Left ventricle myocardium inferior (tissue), 1 donor: ENCODE measurements around the gene PFKM. TPM values are rescaled to one million over a fixed set of nuclear protein-coding genes. Genes with fewer than 3 reads are reported as not detected.
A peak's percentile ranks its signal among the peaks of the same experiment; 100 is the strongest.
"Not testable (repeated sequence)": the region's sequence is repeated elsewhere in the genome, so short reads cannot be mapped to it uniquely, and the experiment has no call there.

ENCODE experiments used
- DNase-seq: peaks from one replicate; pipeline ENCODE4 v3.0.0-alpha.2; 2020
- H3K27ac ChIP-seq: fragments of 200-600 bp; replicated peaks from 2 replicates; pipeline ENCODE4 v1.8.0; 2021
- H3K27me3 ChIP-seq: fragments of 200-600 bp; 2 replicates; pipeline ENCODE4 v1.8.0; 2021; ENCODE audit warnings: low read depth
- H3K36me3 ChIP-seq: fragments of 200-600 bp; 2 replicates; pipeline ENCODE4 v1.8.0; 2021
- H3K4me1 ChIP-seq: fragments of 200-600 bp; 2 replicates; pipeline ENCODE4 v1.8.0; 2021
- H3K4me3 ChIP-seq: fragments of 200-600 bp; 2 replicates; pipeline ENCODE4 v1.8.0; 2021; ENCODE audit warnings: mild to moderate bottlenecking, moderate library complexity
- H3K9me3 ChIP-seq: fragments of 200-600 bp; replicated peaks from 2 replicates; pipeline ENCODE4 v1.8.0; 2021
- intact Hi-C: fragments of 100-400 bp; cut with micrococcal nuclease; formaldehyde crosslinking; loops from one replicate; pipeline ENCODE4 v1.11.0; 2022
- total RNA-seq: library from RNA; stranded (reverse); fragmentation: NEBNext Ultra II Directional; extraction: Animal tissue kit (Norgen Biotek cat#: 25700); gene quantifications from one replicate; pipeline ENCODE4 v1.2.1, GENCODE V29; 2021
- TF ChIP-seq, protein P1 (sequence below): fragments of 200-600 bp; IDR thresholded peaks from 2 replicates; pipeline ENCODE4 v1.8.0; 2021; ENCODE audit warnings: antibody characterized with exemption, mild to moderate bottlenecking, borderline replicate concordance
- donor health status: DM: no; HTN: yes; CAD: no; lungs with severe emphysema.

PFKM gene
- total RNA-seq, 1 donor from 2014 or later, result 671 TPM

DNA sequence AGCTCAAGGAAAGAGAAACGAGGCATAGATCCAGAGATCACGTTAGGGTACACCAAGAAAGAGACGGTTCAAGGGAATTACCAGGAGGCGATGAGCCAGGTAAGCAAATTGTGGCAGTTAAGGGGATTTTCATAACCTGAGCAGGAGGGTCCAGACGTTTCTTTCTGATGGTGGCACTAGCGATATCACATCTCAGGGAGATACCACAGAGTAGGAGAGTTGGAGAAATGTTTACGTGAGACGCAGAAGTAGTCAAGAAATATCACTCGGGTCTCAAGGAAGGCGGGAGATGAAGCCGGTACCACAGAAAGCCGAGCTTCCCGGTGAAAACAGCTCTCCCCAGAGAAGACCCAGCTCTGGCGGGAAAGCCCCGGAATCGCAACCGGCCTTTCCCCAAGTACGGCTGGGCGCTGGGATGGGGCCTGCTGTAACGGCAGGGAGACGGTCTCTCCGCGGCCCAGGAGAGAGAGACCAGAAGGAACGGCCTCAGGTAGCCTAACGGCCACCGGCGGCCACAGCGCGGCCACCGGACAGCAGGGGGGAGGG is 13.8 kb upstream of the PFKM start:
- no peaks in the 10 kb centered on the region for H3K36me3 ChIP-seq
- H3K27me3 ChIP-seq, result no peaks in the 10 kb centered on the region
- peak overlapping the region; percentile 96 for H3K27ac ChIP-seq
- no peak for DNase-seq
- H3K4me1 ChIP-seq, result peaks cover 33% of the 10 kb centered on the region
- H3K4me3 ChIP-seq, result peak overlapping the region; percentile 94
- no peaks in the 10 kb centered on the region for H3K9me3 ChIP-seq
- intact Hi-C loops, result no loop called here
- TF ChIP-seq, protein P1, sequence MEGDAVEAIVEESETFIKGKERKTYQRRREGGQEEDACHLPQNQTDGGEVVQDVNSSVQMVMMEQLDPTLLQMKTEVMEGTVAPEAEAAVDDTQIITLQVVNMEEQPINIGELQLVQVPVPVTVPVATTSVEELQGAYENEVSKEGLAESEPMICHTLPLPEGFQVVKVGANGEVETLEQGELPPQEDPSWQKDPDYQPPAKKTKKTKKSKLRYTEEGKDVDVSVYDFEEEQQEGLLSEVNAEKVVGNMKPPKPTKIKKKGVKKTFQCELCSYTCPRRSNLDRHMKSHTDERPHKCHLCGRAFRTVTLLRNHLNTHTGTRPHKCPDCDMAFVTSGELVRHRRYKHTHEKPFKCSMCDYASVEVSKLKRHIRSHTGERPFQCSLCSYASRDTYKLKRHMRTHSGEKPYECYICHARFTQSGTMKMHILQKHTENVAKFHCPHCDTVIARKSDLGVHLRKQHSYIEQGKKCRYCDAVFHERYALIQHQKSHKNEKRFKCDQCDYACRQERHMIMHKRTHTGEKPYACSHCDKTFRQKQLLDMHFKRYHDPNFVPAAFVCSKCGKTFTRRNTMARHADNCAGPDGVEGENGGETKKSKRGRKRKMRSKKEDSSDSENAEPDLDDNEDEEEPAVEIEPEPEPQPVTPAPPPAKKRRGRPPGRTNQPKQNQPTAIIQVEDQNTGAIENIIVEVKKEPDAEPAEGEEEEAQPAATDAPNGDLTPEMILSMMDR, result no peak

DNA sequence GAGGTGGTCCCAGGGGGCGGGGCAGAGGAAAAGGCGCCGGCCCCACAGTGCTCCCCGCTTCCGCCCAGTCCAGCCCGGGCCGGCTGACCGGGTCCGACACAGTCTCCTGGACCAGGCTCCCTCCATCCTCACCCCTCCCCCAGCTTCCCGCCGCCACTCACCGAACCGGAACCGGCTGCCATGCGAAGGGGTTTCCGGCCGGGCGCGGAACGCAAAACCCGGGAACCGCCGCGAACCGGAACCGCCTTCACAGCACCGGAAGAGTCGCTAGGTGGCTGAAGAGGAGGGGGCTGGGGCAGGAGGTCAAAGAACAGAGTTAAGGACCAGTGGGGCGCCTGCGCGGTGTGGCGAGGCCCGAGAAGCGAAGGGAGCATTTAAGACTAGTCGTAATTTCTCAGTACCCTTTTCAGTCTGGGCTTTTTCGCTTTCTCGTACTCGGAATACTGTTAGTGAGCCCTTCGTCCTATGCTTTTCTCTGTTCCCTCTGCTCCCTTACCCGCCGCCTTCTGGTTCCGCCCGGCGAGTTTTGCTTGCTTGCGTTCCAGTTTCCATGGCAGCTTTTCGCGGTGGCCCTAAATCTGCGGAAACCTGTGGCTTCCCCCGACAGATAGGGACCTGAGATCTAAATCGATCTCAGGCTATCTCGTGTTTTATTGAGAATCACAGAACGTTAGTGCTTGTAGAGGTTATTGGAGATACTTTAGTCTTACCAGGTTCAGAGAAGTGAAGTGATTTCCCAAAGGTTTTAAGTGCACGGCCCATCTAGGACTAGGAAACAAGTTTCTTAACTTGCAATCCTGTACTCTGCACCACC is 13.1 kb upstream of the PFKM start, which contains the start of gene SENP1:
SENP1 (minus strand) TSS at position 213 of the 814 bp plus-strand sequence. CDS start 4,607 bp downstream, outside the sequence.
- intact Hi-C loops, result no loop called here
- Histone ChIP-seq H3K9me3 (no peaks in the 10 kb centered on the region), H3K27ac (peak within 1 kb of the TSS; percentile 96), H3K4me1 (peaks cover 33% of the 10 kb centered on the region), H3K27me3 (no peaks in the 10 kb centered on the region), H3K36me3 (no peaks in the 10 kb centered on the region), H3K4me3 (peak within 1 kb of the TSS; percentile 94)
- TF ChIP-seq, protein P1, result peak; percentile 56
- DNase-seq, result peak; percentile 90

DNA sequence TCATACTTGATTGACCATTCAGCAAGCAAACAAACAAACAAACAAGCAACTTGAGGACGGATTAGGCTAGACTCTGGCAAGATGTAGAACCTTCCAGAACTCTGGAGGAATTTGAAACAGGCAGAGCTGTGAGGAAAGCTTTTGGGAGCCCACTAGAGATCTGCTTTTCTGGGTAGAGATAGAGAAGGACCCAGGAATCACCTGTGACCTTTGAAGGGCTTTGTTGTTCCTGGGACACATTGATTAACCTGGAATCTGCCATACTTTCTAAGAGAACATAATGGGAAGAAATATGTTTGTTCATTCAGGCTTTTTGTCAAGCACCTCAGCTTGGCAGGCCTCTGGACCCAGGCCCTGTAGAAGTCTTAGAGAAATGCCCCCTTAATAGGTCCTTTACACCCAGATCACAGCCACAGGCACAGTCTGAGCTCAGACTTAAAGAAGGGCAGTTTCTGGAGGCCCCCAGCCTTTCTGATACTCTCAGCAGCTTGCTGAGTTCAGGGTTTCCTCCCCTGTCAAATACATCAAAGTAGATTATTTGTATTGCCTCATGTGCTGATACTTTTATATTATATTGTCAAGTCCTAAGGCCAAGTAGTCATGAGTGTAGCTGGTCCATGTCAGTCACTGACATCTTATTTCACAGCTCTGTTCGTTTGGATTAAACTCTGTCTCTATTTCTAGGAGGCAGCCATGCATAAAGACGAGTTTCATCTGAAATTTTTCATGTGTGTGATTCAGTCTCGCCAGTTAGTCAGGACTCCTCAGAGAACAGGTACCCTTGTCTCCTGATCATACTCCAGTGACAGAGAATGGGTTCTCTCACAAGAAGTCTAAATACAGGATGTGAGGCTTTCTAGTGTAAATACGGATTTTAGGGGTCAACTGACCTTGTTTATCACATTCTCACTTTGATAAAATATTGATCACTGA is 12.2 kb upstream of the PFKM start:
- Histone ChIP-seq H3K36me3 (no peaks in the 10 kb centered on the region), H3K4me3 (peak overlapping the region; percentile 94), H3K27ac (peak overlapping the region; percentile 96), H3K27me3 (no peaks in the 10 kb centered on the region), H3K4me1 (peaks cover 33% of the 10 kb centered on the region), H3K9me3 (no peaks in the 10 kb centered on the region)
- DNase-seq, result no peak
- TF ChIP-seq, protein P1, result no peak
- intact Hi-C loops, result no loop called here

DNA sequence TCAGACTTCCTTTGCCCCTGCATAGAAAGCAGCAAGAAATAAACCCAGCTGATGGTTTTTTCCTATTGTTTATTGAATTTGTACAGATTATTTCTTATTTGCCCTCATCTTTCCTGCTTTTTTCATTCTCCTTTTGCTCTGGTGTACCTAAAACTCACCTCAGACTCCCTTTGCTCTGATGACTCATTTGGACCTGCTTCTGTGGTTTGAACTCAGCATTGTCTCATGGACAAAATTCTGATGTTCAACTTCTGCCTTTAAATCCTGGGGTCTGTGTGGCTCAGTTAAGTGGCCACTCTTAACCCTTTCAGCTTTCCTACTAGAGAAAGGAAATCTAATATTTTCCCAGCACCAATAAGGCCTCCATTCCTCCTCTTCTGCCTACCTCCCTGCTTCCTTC is 9.7 kb upstream of the PFKM start:
- TF ChIP-seq, protein P1, result no peak
- Histone ChIP-seq H3K4me1 (peaks cover 25% of the 10 kb centered on the region), H3K27me3 (no peaks in the 10 kb centered on the region), H3K4me3 (no peak overlapping the region), H3K36me3 (no peaks in the 10 kb centered on the region), H3K27ac (no peak overlapping the region), H3K9me3 (no peaks in the 10 kb centered on the region)
- intact Hi-C loops, result no loop called here
- DNase-seq, result no peak

DNA sequence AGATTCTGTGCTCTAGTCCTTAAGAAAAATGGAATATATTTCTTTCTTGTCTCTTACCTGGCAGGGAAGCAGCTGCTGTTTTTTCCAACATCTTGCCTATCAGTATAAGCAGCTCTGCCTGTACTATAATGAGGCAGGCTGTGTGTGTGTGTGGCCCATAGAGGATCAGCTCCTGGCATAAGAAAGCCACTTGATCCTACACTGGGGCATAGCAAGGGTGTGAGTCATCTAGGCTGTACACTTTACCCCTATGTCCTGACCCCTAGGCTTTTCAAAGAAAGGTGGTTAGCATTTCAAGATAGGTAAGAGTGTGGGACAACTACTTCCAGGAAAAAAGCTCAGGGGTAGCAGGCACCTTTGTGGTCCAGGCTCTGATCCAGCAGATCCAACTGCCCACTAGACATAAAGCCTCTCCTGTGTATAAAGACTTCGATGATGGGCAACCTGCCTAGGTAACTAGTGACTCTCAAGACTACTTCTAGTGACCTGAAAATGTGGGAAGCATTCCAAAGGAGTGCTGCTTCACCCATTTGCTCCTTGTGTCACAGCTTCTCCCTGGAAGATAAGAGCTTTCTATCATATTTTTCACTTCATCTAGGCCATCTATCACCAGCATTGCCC is 8.4 kb upstream of the PFKM start:
- Histone ChIP-seq H3K9me3 (no peaks in the 10 kb centered on the region), H3K36me3 (no peaks in the 10 kb centered on the region), H3K27me3 (no peaks in the 10 kb centered on the region), H3K4me3 (no peak overlapping the region), H3K4me1 (peaks cover 12% of the 10 kb centered on the region), H3K27ac (no peak overlapping the region)
- intact Hi-C loops, result no loop called here
- DNase-seq, result no peak
- TF ChIP-seq, protein P1, result no peak

DNA sequence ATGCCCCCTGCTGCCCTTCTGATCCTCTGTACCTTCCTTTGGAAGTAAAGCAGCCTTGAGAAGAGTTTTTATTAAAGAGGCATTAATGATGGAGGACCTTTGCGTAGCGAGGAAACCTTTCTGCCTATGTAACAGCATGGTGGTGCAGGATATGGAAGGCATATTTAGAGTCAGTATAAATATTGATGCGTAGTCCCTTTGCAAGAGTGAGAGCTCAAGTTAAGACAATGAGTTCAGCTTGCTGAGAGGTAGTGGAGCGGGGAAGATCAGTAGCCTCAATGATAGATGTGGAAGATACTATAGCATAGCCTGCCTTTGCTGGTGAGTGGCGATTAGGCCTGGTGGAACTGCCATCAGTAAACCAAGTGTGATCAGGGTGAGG is 7.9 kb upstream of the PFKM start:
- H3K9me3 ChIP-seq, intact Hi-C loops: not testable (repeated sequence)

More for the DNA sequence above, 7.9 kb upstream of the PFKM start:
- H3K27me3 ChIP-seq, DNase-seq, H3K27ac ChIP-seq, H3K4me3 ChIP-seq, H3K36me3 ChIP-seq: not testable (repeated sequence)
- H3K4me1 ChIP-seq, result peaks cover 11% of the 10 kb centered on the region
